ENCODE results near the gene UBE4A. TPM values are rescaled to one million over a fixed set of nuclear protein-coding genes. Genes with fewer than 3 reads are reported as not detected.

Gene UBE4A
- total RNA-seq (2021; ENCODE audit: unreplicated experiment): 57.9 TPM
- 17.5 TPM for polyA plus RNA-seq (2012; ENCODE audit: insufficient read length)
- Bru-seq, nascent RNA: percentile 83 among the genes with signal in this experiment
- percentile 93 among the genes with signal in this experiment for BruChase-seq, experiment 1, labeled RNA remaining after a 2-hour chase
- percentile 96 among the genes with signal in this experiment for BruChase-seq, experiment 2, labeled RNA remaining after a 6-hour chase
- long read RNA-seq, full-length matches to known transcripts: 28 of 68 reads
- long read RNA-seq, partial matches to known transcripts: 22 of 68 reads
- long read RNA-seq, other reads (novel, unspliced or antisense): 18 of 68 reads

- ChIA-PET POLR2A (no interaction called here), CTCF (no interaction called here)
- no peaks in the 10 kb centered on the region for H3K9me3 ChIP-seq (ENCODE audit: control insufficient read depth, insufficient read depth, low read depth, low read length)
- peak within 1 kb of the TSS; percentile 77 for H3K27ac ChIP-seq (ENCODE audit: low read length)
- peaks cover 4% of the 10 kb centered on the region; the same call in 1 of the 2 replicates for H3K36me3 ChIP-seq (ENCODE audit: control insufficient read depth, insufficient read depth, low read length)
- DNase-seq (ENCODE audit: low read depth, low spot score): peak; percentile 61
- ATAC-seq: peak; percentile 98
- no TSS peak for BruUV-seq (replicated peaks)
- intact Hi-C loops (cut with micrococcal nuclease; ENCODE audit: unreplicated experiment): loop anchor here (5.0 kb wide), 1 partner anchor 217 kb away; no protein-coding TSS in a partner anchor
- peak within 1 kb of the TSS; percentile 55 to 99 for H3K4me3 ChIP-seq (ENCODE audit: low read depth in 2 of 2, low read length in 2 of 2)
- peaks cover 9% of the 10 kb centered on the region; the same call in 1 of the 2 replicates for H3K4me1 ChIP-seq (ENCODE audit: control insufficient read depth, insufficient read depth, low read length)
- in situ Hi-C loops (cut with HindIII; ENCODE audit: low pct_unique_long_range_greater_than_20kb, low sequenced_read_pairs): no loop called here
- H3K27me3 ChIP-seq (ENCODE audit: control insufficient read depth, insufficient read depth, low read length): no peaks in the 10 kb centered on the region
- TF ChIP-seq TCF7L2 (IDR thresholded peaks at IDR 0.05; ENCODE audit: low read depth, low read length) (no peak), SIN3A (IDR thresholded peaks at IDR 0.05; ENCODE audit: borderline replicate concordance, insufficient read depth, low read depth, low read length) (peak; percentile 91), POLR2AphosphoS5 (IDR thresholded peaks at IDR 0.05; ENCODE audit: low read depth, low read length) (peak; percentile 95)
These were observed at the start of gene UBE4A for GRCh38 chr11:118359295-118359958. TSS of gene UBE4A (plus strand) at chr11:118359600. CDS start at chr11:118365081, 5,481 bp downstream.

GRCh38 chr11:118310271-118310670 lies 49.1 kb upstream of the UBE4A start:
- in situ Hi-C loops (cut with HindIII; ENCODE audit: low pct_unique_long_range_greater_than_20kb, low sequenced_read_pairs): no loop called here

More at GRCh38 chr11:118310271-118310670, 49.1 kb upstream of the UBE4A start:
- H3K27ac ChIP-seq (ENCODE audit: low read length): no peak overlapping the region
- H3K4me1 ChIP-seq (ENCODE audit: control insufficient read depth, insufficient read depth, low read length): no peaks in the 10 kb centered on the region
- ChIA-PET POLR2A (no interaction called here), CTCF (no interaction called here)
- no peaks in the 10 kb centered on the region for H3K36me3 ChIP-seq (ENCODE audit: control insufficient read depth, insufficient read depth, low read length)
- H3K27me3 ChIP-seq (ENCODE audit: control insufficient read depth, insufficient read depth, low read length): peaks cover 20% of the 10 kb centered on the region
- intact Hi-C loops (cut with micrococcal nuclease; ENCODE audit: unreplicated experiment): no loop called here
- H3K4me3 ChIP-seq (ENCODE audit: low read depth in 2 of 2, low read length in 2 of 2): no peak overlapping the region
- no peak for DNase-seq (ENCODE audit: low read depth, low spot score)
- no TSS peak for BruUV-seq (replicated peaks)
- H3K9me3 ChIP-seq (ENCODE audit: control insufficient read depth, insufficient read depth, low read depth, low read length): no peaks in the 10 kb centered on the region
- TF ChIP-seq POLR2AphosphoS5 (IDR thresholded peaks at IDR 0.05; ENCODE audit: low read depth, low read length) (no peak), CTCF (IDR thresholded peaks at IDR 0.05) (no peak), SIN3A (IDR thresholded peaks at IDR 0.05; ENCODE audit: borderline replicate concordance, insufficient read depth, low read depth, low read length) (no peak), TCF7L2 (IDR thresholded peaks at IDR 0.05; ENCODE audit: low read depth, low read length) (no peak), REST (IDR thresholded peaks at IDR 0.05; ENCODE audit: insufficient read depth in 1 of 2, low read depth in 2 of 2, low read length in 1 of 2) (no peak)
- no peak for ATAC-seq

Data from Panc1 (cell line).